Calu3 (cell line): ENCODE results near the gene SYDE1. TPM values are rescaled to one million over a fixed set of nuclear protein-coding genes. Genes with fewer than 3 reads are reported as not detected.

ENCODE experiments used
- BruUV-seq: library from RNA; stranded (reverse); fragments of 400-500 nt; replicated peaks from 2 replicates; lab custom pipeline; 2021; lab: Mats Ljungman, UMichigan
- CTCF ChIA-PET: fragments of 300-600 bp; sonication (Branson Sonifier 250); formaldehyde crosslinking; loops from one replicate; lab custom pipeline; 2022; ENCODE audit warnings: antibody characterized with exemption; lab: Charles Lee
- DNase-seq: peaks from one replicate; pipeline ENCODE4 v3.0.0; 2022
- H3K27ac Mint-ChIP-seq: one replicate; pipeline ENCODE4 v1.8.0; 2022; ENCODE audit warnings: mixed read lengths; ENCODE audit not compliant: unreplicated experiment
- H3K27me3 Mint-ChIP-seq: one replicate; pipeline ENCODE4 v1.8.0; 2022; ENCODE audit warnings: mixed read lengths; ENCODE audit not compliant: unreplicated experiment
- H3K36me3 Mint-ChIP-seq: one replicate; pipeline ENCODE4 v1.8.0; 2022; ENCODE audit warnings: mild to moderate bottlenecking, moderate library complexity, mixed read lengths; ENCODE audit not compliant: insufficient read depth, unreplicated experiment
- H3K4me1 Mint-ChIP-seq: one replicate; pipeline ENCODE4 v1.8.0; 2022; ENCODE audit warnings: mild to moderate bottlenecking, low read depth, mixed read lengths; ENCODE audit not compliant: unreplicated experiment
- H3K4me3 Mint-ChIP-seq: one replicate; pipeline ENCODE4 v1.8.0; 2022; ENCODE audit warnings: mild to moderate bottlenecking, low read depth, moderate library complexity, mixed read lengths; ENCODE audit not compliant: unreplicated experiment
- H3K9me3 Mint-ChIP-seq: one replicate; pipeline ENCODE4 v1.8.0; 2022; ENCODE audit warnings: low read depth, mixed read lengths; ENCODE audit not compliant: unreplicated experiment
- intact Hi-C: fragments of 100-400 bp; cut with micrococcal nuclease; formaldehyde crosslinking; loops from one replicate; pipeline ENCODE4 v1.10.0; 2022; ENCODE audit not compliant: unreplicated experiment
- total RNA-seq: library from RNA; stranded (reverse); gene quantifications from 2 replicates; pipeline ENCODE4 v1.2.3, GENCODE V29; 2022
- TF ChIP-seq, protein P1 (sequence below): fragments of 200-600 bp; IDR thresholded peaks from one replicate; pipeline ENCODE4 v1.8.0; 2022; ENCODE audit warnings: antibody characterized with exemption; ENCODE audit not compliant: unreplicated experiment

Gene SYDE1
- total RNA-seq, 1 experiment from 2014 or later = 2.1 TPM

DNA sequence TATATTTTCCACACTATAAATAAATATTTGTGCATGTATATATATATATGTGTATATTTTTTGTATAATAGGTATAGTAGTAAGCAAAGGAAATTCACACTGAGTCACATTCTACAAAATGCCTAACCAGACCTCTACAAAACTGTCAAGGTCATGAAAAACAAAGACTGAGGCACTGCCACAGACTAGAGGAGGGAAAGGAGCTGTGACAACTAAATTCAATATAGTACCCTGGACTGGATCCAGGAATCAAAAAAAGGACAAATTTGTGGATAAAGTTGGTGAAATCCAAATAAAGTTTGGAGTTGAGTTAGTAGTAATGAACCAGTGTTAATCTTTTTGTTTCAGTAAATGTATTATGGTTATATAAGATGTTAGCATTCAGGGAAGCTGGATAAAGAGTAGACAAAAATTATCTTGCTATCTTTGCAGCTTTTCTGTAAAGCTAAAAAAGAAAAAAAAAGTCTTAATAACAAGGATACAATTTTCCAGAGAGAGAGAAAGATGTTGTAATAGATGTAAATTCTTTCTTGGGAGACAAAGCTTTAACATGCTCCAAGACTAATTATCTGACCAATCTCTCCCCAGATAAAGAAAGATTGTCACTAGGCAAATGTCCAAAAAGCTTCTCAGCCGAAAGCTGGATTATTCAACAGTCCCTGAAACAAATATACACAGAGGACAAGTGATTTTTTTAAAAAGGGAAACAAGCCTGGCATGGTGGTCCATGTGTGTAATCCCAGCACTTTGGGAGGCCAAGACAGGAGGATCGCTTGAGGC, 19.1 kb downstream of the SYDE1 start:
- no peak for DNase-seq
- intact Hi-C loops = no loop called here
- Mint-ChIP-seq H3K27me3 (no peaks in the 10 kb centered on the region), H3K9me3 (no peaks in the 10 kb centered on the region), H3K27ac (no peak overlapping the region), H3K4me3 (peak overlapping the region; percentile 89), H3K36me3 (peaks cover 21% of the 10 kb centered on the region), H3K4me1 (peaks cover 8% of the 10 kb centered on the region)
- CTCF ChIA-PET = interaction anchor here (0.6 kb wide), 1 partner anchor 34 kb away, joined by 4 read pairs; no protein-coding TSS in a partner anchor
- TF ChIP-seq, protein P1, sequence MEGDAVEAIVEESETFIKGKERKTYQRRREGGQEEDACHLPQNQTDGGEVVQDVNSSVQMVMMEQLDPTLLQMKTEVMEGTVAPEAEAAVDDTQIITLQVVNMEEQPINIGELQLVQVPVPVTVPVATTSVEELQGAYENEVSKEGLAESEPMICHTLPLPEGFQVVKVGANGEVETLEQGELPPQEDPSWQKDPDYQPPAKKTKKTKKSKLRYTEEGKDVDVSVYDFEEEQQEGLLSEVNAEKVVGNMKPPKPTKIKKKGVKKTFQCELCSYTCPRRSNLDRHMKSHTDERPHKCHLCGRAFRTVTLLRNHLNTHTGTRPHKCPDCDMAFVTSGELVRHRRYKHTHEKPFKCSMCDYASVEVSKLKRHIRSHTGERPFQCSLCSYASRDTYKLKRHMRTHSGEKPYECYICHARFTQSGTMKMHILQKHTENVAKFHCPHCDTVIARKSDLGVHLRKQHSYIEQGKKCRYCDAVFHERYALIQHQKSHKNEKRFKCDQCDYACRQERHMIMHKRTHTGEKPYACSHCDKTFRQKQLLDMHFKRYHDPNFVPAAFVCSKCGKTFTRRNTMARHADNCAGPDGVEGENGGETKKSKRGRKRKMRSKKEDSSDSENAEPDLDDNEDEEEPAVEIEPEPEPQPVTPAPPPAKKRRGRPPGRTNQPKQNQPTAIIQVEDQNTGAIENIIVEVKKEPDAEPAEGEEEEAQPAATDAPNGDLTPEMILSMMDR = no peak
- BruUV-seq = no TSS peak

DNA sequence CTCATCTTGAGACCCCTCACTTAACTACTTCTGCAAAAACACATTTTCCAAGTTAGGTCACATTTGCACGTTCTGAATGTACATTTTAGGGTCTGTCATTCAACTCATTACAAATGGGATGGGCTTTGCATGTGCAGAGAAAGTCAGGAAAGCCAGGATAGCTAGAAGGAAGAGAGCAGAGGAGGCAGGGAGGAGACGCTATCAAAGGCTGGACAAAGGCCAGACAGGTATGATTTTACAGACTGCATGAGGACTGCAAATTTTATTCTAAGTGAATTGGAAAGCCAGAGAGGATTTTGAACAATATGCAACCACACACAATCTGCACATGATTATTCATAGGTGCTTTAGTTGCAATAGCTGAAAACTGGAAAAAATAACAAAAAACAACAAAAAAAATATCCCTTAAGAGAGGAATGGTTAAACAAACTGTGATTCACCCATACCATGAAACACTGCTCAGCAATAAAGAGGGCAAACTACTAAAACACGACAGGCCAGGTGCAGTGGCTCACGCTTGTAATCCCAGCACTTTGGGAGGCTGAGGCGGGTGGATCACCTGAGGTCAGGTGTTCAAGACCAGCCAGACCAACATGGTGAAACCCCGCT, 21.1 kb downstream of the SYDE1 start:
- Mint-ChIP-seq H3K36me3 (peaks cover 16% of the 10 kb centered on the region), H3K27ac (no peak overlapping the region), H3K4me1 (peaks cover 8% of the 10 kb centered on the region), H3K9me3 (no peaks in the 10 kb centered on the region), H3K4me3 (no peak overlapping the region), H3K27me3 (no peaks in the 10 kb centered on the region)
- intact Hi-C loops = no loop called here
- CTCF ChIA-PET = no interaction called here
- no TSS peak for BruUV-seq
- DNase-seq = no peak
- TF ChIP-seq, protein P1 = no peak

DNA sequence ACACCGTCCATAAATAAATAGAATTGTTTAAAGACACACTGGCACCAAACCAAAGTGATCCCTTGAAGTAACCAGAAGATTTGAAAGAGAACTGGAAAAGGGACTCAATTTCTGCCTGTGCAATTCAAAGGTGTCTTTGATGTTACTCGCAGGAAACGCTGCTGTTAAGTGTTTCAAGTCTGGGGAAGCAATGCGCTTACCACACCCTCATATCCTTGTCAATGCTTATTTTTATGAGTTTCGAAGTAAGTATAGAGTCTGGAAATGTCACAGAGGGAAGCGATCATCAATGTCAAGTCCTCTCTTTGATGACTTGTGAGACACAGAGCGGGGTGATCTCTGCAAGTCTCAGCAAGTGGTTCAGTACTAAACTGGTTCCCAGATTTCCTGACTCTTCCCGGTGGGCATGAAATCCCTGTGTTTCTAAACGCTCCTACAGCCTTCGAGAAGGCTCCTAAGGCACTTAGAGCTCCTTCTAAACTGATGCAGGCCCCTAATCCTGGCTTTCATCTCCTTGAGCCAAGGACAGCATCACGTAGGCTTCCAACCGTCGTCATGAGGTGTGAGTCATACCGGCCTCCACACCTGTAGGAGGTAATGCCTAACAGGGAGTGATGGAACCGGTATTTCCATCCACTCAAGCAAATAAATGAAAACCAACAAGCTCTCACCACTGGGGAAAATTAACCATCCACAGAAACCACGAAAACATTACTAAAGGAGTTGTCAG, 22.8 kb downstream of the SYDE1 start:
- H3K4me1 Mint-ChIP-seq = peaks cover 8% of the 10 kb centered on the region
- intact Hi-C loops = no loop called here

More for the DNA sequence above, 22.8 kb downstream of the SYDE1 start:
- peak; percentile 69 for DNase-seq
- TF ChIP-seq, protein P1 = no peak
- H3K36me3 Mint-ChIP-seq = peaks cover 10% of the 10 kb centered on the region
- H3K27ac Mint-ChIP-seq = no peak overlapping the region
- H3K27me3 Mint-ChIP-seq = no peaks in the 10 kb centered on the region
- CTCF ChIA-PET = interaction anchor here (0.5 to 0.6 kb wide), 2 partner anchors 132 to 614 kb away, joined by 3 to 4 read pairs; no protein-coding TSS in a partner anchor
- H3K4me3 Mint-ChIP-seq = no peak overlapping the region
- BruUV-seq = no TSS peak
- no peaks in the 10 kb centered on the region for H3K9me3 Mint-ChIP-seq
